ENCODE results near the gene TMEM183A.

Gene TMEM183A

GRCh38 chr1:203048555-203049051 lies 41.4 kb downstream of the TMEM183A start:
- DNase-seq, result no peak

- DNase-seq, result no peak
Measured at GRCh38 chr1:203049077-203049476, 41.9 kb downstream of the TMEM183A start.

GRCh38 chr1:203049576-203050180 lies 42.5 kb downstream of the TMEM183A start:
- no peak for DNase-seq

GRCh38 chr1:203050826-203051225 lies 43.7 kb downstream of the TMEM183A start:
- no peak for DNase-seq

GRCh38 chr1:203051841-203052324 lies 44.7 kb downstream of the TMEM183A start:
- no peak for DNase-seq

- DNase-seq, result no peak
Measured at GRCh38 chr1:203052601-203053000, 45.4 kb downstream of the TMEM183A start.

- DNase-seq, result no peak
Measured at GRCh38 chr1:203054184-203054583, 47.0 kb downstream of the TMEM183A start.

- DNase-seq, result no peak
Measured at GRCh38 chr1:203054642-203055041, 47.5 kb downstream of the TMEM183A start.

- no peak for DNase-seq
Measured at GRCh38 chr1:203055161-203055799, 48.1 kb downstream of the TMEM183A start.

GRCh38 chr1:203056012-203056411 lies 48.8 kb downstream of the TMEM183A start:
- DNase-seq, result no peak

GRCh38 chr1:203056516-203056915 lies 49.3 kb downstream of the TMEM183A start:
- no peak for DNase-seq

- no peak for DNase-seq
Measured at GRCh38 chr1:203057911-203058675, 50.9 kb downstream of the TMEM183A start.

- no peak for DNase-seq
Measured at GRCh38 chr1:203058676-203058935, 51.4 kb downstream of the TMEM183A start.

- no peak for DNase-seq
Measured at GRCh38 chr1:203059485-203059884, 52.3 kb downstream of the TMEM183A start.

GRCh38 chr1:203060115-203060514 lies 52.9 kb downstream of the TMEM183A start:
- no peak for DNase-seq

- DNase-seq, result no peak
Measured at GRCh38 chr1:203063287-203063686, 56.1 kb downstream of the TMEM183A start.

GRCh38 chr1:203065191-203065590 lies 58.0 kb downstream of the TMEM183A start:
- DNase-seq, result no peak

- no peak for DNase-seq
Measured at GRCh38 chr1:203065986-203066385, 58.8 kb downstream of the TMEM183A start.

- DNase-seq, result no peak
Measured at GRCh38 chr1:203066965-203067364, 59.8 kb downstream of the TMEM183A start.

- DNase-seq, result no peak
Measured at GRCh38 chr1:203069030-203069747, 62.0 kb downstream of the TMEM183A start.

- no peak for DNase-seq
Measured at GRCh38 chr1:203072002-203072602, 64.9 kb downstream of the TMEM183A start.

GRCh38 chr1:203072911-203073310 lies 65.7 kb downstream of the TMEM183A start:
- DNase-seq, result no peak

GRCh38 chr1:203073469-203073868 lies 66.3 kb downstream of the TMEM183A start:
- no peak for DNase-seq
